Activated T-cell treated with anti-CD3 and anti-CD28 coated beads for 48 hours (primary cell): ENCODE results near the gene RASAL3.
"Not testable (repeated sequence)": the region's sequence is repeated elsewhere in the genome, so short reads cannot be mapped to it uniquely, and the experiment has no call there.

ENCODE experiments used
- DNase-seq: peaks from one replicate; pipeline ENCODE4 v3.0.0-alpha.2; 2020; ENCODE audit warnings: low read depth

Gene RASAL3

DNA sequence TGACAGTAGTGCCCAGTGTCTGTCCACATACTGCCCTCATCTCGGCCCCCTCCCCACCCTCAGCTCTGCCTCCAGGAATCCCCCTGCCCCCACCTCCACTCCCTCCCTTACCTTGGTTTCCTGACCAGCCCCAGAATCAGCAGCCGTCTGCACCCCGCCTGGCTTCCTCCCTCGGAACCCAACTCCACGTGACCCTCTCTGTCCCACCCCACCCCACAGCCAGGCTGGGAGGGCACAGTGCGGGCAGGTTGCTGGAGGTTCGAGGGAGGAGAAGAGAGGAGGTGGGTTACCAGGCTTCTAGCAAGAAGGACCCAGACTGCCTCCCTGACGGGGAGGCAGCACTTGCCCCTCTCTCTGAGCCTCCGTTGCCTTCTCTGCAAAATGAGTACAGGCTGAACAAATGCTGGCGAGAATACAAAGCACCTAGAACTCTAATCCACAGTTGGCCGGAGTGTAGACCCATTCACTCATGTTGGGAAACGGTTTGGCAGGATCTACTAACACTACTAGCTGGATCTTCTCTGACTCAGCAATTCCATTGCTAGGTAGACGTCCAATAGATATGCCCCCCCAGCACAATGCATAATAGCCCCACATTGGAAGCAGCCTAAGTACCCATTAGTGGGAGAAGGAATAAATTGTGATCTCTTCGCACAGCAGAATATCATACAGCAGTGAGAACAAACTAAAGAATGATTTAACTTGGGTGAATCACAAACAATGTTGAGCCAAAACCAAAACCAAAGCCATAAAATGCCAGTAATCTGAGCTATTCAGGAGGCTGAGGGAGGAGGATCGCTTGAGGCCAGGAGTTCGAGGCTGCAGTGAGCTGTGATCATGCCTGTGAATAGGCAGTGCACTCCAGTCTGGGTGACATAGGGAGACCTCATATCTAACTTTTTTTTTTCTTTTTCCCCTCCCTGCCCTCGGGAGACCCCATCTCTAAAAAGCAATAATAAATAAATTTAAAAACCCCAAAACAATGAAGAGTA is at the start of gene RASAL3:
Gene RASAL3 (minus strand): TSS at position 151 of the 992 bp plus-strand sequence. CDS start 186 bp downstream, outside the sequence.
- DNase-seq, result peak; percentile 56

DNA sequence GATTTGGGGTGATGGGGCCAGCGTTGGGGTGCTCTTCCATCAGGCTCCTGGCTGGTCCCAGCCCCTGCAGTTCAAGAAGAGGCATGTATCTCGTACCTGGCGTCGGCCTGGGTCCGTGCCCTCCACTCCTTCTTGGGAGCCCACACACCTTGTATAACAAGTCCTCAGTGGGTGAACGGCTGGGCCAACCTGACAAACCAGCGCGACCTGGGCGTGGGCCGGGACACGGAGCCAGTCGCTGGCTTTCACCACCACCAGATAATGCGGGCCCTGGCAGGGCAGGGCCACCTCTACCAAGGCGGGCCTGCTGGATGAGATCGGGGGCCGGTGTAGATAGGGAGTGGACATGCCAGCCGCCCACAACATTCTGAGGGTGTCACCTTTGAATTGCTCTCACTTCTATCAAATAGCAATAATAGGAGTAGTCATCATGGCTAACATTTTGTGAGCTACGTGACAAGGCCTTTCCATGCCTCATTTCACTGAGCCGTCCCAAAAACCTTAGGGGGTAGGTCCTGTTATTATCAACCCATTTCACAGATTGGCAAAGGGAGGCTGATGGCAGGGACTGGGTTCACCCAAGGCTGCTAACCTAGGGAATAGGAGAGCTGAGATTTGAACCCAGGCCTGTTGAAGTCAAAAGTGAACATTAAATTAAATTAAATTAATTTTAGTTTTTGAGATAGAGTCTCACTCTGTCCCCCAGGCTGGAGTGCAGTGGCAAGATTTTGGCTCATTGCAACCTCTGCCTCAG is 47.5 kb upstream of the RASAL3 start:
- DNase-seq, result no peak

DNA sequence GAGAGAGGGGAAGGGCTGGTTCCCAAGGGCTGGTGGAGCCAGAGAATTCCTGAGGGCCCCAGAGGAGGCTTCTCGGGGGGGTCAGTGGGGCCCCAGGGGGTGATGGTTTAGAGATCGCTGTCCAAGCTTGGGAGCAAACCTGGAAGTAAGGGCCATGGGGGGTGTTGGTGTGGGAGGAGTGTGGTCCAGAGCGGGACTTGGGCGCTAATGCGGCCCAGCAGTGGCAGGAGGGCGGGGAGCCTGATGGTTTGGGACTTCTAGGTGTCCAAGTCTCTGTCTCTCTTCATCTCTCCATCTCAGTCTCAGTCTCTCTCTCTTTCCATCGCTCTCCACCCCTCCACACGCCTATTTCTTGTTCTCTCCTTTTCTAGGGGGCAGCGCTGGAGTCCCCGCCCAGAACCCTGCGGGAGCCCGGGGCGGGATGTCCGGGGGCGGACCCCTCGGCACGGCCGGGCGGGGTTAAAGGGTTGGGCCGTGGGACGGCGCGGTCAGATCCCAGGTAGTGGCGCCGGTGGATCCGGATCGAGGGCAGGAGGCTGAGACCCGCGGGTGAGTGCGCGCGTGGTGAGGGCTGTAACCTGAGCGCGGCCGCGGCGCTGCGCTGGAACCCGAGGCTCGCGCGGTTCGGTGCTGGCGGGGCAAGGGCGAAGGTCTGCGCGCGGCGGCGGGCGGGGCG is 43.8 kb upstream of the RASAL3 start, which contains the start of gene CYP4F22:
Gene CYP4F22 (plus strand): TSS at position 491 of the 676 bp plus-strand sequence. CDS start 16,812 bp downstream, outside the sequence.
- DNase-seq, result peak; percentile 8

DNA sequence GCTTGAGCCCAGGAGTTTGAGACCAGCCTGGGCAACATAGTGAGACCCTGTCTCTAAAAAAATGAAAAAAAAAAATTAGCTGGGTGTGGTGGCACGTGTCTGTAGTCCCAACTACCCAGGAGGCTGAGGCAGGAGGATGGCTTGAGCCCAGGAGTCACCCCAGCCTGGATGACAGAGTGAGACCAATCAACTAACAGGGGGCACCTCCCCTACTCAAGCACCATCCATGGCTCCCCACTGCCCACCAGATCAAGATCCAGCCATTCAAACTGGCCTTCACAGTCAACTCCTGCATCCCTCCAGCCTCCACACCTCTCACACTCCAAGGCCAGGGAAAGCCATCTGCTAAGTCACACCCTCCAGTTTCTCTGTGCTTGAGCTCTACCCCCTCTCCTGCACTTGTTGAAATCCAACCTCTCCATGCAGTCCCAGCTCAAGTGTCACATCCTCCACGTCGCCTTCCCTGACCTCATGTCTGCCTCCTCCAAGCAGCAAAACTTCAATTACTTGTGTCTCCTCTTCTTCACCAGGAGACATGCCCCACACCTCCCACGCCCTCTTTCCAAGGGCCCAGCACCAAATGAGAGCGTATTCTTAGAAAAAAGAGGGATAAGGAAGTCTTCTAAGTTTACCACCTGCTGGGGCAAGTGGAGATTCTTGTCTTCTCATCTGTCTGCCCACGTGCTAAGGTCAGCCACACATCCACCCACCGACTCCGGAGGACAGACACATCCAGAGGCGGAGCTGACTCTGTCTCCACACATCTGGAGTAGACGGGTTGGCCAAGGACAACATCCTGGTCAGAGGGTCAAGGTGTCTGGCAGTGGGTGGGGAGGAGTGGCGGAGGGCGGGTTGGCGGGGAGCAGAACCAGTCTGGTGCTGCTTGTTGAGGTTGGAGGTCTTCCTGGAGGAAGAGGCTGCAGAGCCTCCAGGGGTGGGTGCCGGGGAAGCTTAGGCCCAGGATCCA is 43.0 kb upstream of the RASAL3 start:
- DNase-seq, result no peak

DNA sequence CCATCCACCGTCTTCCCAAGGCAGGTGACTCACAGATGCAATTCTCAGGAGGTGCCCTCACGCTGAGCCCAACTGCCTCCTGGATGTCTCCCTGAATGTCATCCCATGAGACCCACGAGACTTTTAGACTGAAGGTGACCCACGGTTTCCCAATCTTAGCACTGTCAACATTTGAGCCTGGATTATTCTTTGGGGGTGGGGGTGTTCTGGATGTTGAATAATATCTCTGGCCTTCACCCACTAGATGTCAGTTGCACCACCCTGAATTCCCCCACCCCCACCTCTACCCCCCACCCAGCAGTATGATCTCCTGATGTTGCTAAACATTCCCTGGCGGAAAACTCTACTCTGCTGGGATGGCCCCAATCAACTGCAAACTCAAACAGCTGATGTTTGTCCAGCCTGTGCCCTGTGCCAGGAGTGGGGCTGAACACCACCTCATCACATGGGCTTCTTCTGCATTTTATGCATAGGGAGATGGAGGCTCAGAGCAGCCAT is 41.8 kb upstream of the RASAL3 start:
- no peak for DNase-seq

DNA sequence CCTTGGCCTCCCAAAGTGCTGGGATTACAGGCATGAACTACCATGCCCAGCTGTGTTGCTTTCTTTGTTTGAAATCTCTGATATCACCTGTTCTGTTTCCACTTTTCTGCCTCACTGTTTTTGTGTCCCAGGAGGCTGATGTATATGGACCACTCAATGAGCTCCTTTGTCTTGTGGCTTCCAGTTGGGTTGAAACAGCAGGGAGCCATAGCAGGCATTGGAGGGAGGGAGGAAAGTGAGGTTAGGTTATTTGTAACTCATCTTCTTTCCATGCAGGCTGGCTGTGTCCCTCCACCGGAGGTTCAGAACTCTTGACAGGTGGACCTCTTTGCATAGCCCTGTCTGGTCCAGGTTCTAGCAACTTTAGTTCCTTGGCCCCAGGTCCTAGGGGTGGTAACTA is 37.9 kb upstream of the RASAL3 start:
- DNase-seq, result no peak

DNA sequence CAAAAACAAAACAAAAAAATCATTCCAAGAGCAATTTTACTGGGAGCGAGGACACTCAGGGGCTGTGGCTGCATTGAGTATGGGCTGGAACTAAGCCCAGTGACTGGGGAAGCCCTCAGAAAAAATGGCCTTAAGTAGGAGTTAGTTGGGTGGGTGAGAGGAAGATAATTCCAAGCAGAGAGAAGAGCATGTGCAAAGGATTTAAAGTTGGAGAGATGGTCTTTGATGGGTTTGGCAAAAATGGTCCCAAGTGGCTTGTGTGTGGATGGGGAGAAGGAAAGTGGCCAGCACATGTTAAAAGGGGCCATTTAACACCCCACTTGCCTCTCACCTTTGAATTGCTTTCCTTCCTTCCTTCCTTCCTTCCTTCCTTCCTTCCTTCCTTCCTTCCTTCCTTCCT is 37.3 kb upstream of the RASAL3 start:
- DNase-seq, result no peak

DNA sequence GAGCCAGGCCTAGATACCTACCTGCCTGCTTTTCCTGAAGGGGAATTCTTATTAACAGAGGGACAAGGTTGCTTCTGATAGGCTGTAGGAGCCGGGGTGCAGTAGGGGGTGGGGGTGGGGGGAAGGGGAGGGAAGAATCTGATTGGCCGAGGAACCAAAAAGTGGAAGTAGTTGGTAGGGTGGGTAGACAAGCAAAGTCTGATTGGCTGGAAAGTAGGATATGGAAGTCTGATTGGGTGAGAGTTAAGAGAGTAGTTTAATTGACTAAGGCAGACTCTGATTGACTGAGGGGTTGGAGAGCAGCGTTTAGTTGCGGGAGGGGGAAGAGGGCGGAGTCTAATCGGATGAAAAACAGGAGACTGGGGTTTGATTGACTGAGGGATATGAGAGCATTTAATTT is 34.6 kb upstream of the RASAL3 start:
- DNase-seq, result no peak

DNA sequence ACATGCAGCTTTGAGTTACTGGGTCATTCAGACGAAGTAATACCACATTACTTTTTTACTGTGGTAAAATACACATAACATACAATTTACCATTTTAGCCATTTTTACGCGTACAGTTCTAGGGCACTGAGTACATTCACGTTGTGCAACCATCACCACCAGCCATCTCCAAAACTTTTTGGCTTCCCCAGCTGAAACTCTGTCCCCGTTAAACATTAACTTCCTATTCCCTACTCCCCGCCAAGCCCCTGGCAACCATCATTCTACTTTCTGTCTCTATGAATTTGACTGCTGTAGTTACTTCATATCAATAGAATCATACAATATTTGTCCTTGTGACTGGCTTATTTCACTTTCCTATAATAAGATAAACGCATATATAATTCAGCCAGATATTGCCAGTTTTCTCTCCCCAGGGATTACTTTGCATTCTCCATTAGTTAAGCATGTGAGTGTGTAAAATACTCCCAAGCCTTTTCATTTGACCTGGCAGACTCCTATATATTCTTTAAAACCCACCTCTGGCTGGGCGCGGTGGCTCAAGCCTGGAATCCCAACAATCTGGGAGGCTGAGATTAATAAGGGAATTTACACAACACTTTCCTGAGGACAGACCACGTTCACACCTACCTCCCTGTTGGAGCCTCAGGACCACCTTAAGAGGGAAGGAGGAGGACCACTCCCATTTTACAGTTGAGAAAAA is 34.0 kb upstream of the RASAL3 start:
- DNase-seq, result no peak

DNA sequence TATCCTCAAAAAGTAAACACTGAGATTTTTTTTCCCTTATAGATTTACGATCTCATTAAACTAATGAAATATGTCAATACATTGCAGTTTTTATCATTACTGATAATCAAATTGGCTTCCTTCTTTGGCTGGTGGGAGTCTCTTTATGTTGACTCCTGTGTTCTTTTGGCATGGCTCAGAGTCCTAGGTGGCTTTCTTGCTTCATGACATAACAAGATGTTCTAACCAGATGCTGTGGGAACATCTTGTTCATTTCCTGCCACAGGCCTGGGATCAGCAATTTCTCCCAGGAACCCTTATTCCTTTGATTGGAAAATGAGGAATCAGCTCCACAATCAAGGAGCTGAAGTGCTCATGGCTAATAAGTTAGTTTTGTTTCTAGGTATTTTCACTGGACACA is 30.8 kb upstream of the RASAL3 start:
- no peak for DNase-seq

DNA sequence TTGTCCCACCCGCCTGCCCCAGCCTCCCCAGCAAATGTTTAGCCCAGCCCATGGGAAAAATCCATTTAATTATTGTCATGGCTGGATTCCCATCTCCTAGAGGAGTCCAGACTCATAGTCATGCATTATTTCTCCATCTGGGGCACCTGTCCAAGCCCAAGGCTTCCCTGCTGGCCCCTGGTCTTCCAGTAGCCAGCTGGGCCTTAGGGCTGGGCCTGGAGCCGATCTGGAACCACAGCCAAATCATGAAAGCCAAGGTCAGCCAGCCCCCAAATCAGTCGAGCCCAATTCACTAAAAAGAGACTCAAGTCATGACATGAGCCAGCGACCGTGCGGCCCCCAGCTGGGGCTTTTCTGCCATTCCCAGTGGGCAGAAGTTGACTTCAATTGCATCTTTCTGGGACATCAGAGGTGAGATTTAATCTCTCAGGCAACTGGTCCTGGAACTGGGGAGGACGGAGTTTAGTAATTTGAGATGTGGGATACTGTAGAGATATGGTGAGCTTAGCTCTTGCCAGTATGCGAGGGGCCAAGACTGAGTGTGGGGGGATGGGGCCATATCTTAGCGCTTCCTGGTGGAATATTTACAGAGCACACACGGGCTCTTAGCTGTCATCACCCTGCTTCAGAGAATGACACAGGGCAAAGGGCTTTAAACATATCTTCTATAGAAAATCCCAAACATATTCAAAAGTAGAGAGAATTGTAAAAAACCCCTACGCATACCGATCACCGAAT is 24.3 kb upstream of the RASAL3 start:
- DNase-seq, result no peak

DNA sequence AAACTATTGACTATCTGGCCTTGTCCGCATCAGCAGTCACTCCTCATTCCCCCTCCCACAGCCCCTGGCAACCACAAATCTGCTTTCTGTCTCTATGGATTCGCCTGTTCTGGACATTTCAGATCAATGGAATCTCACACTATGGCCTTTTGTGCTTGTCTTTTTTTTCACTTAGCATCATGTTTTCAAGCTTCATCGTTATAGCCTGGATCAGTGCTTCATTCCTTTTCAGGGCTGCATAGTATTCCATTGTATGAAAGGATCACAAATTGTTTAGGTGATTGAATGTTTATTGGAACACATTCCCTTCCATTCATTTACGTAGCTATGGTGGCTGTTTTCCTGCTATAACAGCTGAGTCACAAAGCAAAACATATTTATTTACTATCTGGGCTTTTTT is 22.7 kb upstream of the RASAL3 start:
- DNase-seq, result no peak

DNA sequence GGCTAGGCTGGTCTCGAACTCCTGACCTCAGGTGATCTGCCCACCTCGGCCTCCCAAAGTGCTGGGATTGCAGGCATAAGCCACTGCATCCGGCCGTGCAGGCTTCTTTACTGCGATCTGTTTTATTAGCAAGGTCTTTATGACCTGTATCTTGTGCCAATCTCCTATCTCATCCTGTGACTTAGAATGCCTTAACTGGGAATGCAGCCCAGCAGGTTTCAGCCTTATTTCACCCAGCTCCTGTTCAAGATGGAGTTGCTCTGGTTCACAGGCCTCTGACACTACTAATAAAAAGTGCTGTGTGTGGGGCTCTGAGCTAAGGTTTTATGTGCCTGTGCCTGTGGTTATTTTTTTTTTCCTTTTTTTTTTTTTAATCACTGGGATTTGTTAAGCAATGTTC is 21.4 kb upstream of the RASAL3 start:
- DNase-seq, result not testable (repeated sequence)

DNA sequence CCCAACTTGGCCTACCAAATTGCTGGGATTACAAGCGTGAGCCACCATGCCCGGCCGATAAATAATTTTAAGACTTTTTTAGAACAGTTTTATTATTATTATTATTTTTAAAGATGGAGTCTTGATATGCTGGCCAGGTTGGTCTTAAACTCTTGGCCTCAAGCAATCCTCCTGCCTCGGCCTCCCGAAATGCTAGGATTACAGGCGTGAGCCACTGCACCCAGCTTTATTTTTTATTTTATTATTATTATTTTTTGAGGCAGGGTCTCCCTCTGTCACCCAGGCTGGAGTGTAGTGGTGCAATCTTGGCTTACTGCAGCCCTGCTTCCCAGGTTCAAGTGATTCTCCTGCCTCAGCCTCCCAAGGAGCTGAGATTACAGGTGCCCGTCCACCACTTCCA is 16.7 kb upstream of the RASAL3 start:
- DNase-seq, result not testable (repeated sequence)

DNA sequence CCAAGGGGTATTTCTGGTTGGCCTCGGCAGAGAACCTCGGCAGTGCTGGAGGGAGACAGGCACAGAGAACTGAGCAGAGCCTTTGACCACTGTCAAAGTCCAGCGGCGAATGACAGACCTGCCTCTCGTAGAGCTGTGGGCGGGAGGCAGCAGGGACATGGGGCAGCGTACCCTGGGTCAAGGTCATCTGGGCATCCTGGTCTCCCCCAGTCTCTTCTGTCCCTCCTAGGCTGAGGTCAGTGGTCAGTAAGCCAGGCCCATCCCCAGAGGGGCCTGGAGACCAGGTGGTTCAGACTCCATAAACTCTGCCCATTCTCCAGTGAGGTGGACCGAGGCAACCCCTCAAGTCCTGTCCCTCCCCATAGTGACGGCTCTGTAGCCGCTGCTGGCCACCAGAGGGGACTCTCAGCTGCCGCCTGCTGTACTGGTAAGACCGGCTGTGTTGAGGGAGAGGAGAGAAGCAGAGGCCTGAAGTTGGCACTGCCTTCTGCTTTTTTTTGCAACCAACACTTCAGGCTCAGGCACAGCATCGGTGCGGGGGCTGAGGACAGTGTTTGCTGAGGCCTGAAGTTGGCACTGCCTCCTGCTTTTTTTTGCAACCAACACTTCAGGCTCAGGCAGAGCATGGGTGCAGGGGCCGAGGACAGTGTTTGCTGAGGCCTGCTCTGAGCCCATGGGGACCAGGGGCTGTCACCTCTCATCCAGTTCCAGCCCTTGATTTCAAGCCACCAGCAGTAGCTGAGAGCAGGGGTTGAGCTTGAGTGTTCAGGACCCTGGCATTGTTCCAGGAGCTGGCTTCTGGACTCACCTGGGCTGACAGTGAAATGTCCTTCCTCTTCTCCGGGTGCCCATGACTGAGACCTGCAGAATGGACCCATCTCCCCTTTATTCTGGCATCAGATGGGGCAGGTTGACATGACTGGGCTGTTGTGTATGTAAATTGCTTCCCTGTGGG is 15.3 kb upstream of the RASAL3 start, which contains the start of gene PGLYRP2:
Gene PGLYRP2 (minus strand): TSS at position 111 of the 955 bp plus-strand sequence. CDS start 130 bp downstream, outside the sequence.
- DNase-seq, result no peak

DNA sequence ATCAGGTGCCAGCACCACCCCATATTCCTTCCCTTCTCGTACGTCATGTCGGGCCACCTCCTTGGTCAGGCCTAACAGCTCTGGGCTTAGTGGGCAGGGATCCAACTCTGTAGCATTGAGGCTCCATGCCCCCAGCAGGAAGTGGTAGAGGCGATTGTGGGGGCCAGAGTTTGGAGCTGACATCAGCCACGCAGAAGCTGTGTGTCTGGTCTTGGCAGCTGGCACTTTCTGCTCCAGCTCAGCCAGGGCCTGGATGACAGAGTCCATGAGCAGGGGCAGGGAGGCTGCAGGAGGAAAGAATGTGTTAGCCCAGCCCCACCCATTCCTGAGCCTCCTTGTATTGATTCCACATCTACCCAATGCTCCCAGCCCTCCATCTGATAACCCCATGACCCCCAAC is 12.0 kb upstream of the RASAL3 start:
- no peak for DNase-seq

DNA sequence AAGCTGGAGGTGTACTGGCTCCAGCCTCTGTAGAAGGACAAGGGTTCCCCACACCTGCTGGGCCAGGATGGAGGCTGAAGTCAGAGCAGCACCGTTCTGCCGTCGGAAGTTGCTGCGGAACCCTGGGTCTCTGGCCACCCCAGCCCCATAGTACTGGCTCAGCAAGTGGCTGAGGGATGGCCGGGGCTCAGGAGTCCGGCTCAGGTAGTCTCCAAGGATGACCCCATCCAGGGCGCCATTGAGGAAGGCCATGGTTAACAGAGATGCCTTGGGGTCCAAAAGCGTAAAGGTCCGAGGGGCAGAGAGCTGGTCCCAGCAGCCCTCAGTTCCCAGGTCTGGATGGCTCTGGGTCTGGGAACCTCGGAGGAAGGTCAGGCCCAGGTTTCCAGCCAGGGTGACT is 11.3 kb upstream of the RASAL3 start:
- no peak for DNase-seq

DNA sequence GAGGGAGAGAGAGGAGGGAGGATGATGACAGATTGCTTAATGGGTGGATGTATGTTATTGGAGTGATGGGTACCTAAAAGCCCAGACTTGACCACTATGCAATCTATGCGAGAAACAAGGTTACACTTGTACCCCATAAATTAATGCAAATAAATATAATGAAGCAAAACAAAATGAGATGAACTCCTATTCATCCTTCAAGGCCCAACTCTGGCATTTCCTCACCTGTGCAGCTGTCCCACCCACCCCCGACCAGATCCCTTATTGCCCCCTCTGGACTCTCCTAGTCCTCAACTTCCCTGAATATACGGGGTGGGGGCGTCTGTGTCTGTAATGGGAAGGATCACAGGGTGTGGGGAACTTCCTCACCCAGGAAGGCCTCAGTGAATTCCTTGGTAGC is 10.8 kb upstream of the RASAL3 start:
- no peak for DNase-seq
